HG03432 (cell line): ENCODE results near the gene LILRB1.
A peak's percentile ranks its signal among the peaks of the same experiment; 100 is the strongest.
"Not testable (repeated sequence)": the region's sequence is repeated elsewhere in the genome, so short reads cannot be mapped to it uniquely, and the experiment has no call there.

ENCODE experiments used
- ATAC-seq: cut with Tn5 transposase; IDR thresholded peaks from one replicate; pipeline ENCODE4 v1.9.1; 2021; ENCODE audit warnings: mild to moderate bottlenecking, moderate library complexity; ENCODE audit not compliant: unreplicated experiment

LILRB1 gene

DNA sequence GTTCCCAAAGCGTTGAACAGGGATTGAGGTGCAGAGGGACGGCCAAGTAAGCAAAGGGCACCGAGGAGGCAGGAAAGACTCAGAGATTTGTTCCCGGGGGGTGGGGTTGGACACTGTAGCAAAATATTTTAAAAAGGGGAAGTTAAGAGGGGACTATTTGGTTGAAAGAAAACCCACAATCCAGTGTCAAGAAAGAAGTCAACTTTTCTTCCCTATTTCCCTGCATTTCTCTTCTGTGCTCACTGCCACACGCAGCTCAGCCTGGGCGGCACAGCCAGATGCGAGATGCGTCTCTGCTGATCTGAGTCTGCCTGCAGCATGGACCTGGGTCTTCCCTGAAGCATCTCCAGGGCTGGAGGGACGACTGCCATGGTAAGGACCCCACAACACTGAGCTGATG, at the start of gene LILRB1:
Gene LILRB1 (plus strand): TSS at position 223 of the 400 bp plus-strand sequence. CDS start 590 bp downstream, outside the sequence.
- not testable (repeated sequence) for ATAC-seq

GRCh38 chr19:54586397-54586796, 43.9 kb upstream of the LILRB1 start:
- no peak for ATAC-seq

DNA sequence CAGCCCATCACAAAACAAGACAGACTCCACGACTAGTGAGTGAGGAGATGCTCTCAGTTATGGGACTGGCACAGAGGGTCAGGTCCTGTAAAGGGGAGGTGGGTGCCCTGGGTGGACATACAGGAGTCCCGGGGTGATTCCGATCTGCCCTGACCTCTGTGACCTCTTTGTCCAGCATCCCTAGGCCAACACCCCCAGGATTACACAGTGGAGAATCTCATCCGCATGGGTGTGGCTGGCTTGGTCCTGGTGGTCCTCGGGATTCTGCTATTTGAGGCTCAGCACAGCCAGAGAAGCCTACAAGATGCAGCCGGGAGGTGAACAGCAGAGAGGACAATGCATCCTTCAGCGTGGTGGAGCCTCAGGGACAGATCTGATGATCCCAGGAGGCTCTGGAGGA, 43.3 kb upstream of the LILRB1 start:
- no peak for ATAC-seq

DNA sequence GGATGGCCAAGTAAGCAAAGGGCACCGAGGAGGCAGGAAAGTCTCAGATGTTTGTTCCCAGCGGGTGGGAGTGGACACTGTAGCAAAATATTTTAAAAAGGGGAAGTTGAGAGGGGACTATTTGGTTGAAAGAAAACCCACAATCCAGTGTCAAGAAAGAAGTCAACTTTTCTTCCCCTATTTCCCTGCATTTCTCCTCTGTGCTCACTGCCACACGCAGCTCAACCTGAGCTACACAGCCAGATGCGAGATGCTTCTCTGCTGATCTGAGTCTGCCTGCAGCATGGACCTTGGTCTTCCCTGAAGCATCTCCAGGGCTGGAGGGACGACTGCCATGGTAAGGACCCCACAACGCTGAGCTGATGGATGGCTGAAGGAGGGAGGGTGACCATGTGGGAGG, 36.8 kb upstream of the LILRB1 start, which contains the start of gene LILRA1:
Gene LILRA1 (plus strand): TSS at position 188 of the 400 bp plus-strand sequence. CDS start 613 bp downstream, outside the sequence.
- not testable (repeated sequence) for ATAC-seq

- not testable (repeated sequence) for ATAC-seq
Observed at GRCh38 chr19:54593931-54594626, 36.2 kb upstream of the LILRB1 start.

GRCh38 chr19:54594737-54595136, 35.5 kb upstream of the LILRB1 start:
- no peak for ATAC-seq

GRCh38 chr19:54595680-54596436, 34.4 kb upstream of the LILRB1 start:
- not testable (repeated sequence) for ATAC-seq

- ATAC-seq: no peak
Observed at GRCh38 chr19:54600212-54600611, 30.1 kb upstream of the LILRB1 start.

DNA sequence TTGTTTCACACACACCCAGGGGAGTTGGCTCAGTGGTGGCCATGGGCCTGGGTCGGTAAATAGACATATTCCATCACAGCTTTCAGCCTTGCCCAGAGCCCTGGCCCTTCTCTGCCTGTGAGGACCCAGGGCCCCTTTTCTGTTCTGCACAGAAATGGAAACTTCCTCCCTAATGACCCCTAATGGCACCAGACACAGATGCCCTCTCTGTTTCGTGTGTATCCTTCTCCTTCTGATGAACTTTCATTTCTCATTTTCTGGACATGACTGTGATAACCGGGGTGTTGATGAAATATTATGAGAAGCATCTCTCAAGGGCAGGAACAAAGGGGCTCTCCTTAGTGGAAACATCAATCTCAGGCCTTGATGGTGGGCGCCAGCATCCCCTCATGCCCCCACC, 24.1 kb upstream of the LILRB1 start:
- no peak for ATAC-seq

DNA sequence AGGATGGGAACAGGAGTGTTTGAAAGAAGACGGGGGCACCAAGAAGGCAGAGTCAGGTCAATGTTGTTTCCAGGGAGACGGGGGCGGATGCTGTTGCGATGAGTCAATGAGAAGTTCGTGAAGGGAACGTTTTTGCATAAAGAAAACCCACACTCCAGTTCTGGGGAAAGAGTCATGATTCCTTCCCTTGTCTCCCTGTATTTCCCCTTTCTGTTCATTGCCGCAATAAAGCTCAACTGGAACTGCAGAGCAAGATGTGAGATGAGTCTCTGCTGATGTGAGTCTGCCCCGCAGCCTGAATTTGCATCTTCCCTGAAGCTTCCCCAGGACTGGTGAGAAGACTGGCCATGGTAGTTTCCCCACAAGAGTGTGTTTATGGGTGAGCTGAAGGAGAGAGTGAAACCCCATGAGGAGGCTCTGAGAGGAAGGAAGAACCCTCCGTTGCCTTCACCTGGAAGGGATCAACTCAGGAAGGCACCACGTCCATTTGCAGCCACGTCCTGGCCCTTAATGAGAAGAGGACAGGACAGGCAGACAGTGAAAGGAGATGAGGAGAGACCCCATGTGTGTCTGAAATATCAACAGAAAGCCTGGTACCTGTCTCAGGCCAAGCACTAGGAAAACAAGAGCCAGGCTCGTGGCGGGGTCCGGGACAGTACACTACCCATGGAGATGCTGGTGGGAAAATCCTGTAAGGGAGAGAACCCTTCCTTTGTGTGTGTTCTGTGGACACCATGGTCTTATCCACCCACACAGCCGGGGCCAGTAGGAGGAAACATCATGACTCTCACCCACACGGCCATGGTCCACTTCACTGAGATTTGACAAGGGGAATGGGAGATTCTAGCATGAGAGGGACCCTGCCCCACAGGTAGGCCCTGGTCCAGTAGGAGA, 23.1 kb upstream of the LILRB1 start:
- ATAC-seq: peak; percentile 60

DNA sequence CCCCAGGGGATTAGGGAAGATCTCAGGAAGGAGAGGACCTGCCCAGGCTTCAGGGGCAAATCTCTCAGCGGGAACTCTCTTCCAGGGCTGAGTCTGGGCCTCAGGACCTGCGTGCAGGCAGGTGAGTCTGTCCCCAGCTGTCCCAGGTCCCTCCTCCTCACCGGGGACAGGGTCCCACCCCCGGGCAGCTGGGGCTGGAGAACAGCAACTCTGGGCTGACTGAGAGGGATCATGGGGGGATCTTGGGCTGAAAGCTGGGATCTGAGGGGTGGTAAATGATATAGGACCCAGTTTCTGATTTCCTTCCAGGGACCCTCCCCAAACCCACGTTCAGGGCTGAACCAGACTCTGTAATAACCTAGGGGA, 22.5 kb upstream of the LILRB1 start:
- no peak for ATAC-seq

DNA sequence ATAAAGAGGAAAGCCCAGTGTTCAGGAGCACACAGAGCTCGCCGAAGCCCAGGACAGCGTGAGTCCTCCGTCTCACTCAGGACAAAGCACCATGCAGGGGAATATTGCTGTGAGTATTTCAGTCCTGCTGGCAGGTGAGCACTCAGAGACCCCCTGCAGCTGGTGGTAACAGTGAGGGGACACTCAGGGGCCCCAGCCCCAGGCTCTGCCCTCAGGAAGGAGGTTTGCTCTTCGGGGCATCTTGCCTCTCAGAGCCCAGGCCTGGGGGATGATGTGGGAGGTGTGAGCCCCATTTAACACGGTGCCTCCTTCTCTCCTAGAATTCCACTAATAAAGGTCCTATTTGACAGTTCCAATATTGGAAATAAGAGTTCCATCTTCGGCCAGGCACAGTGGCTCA, 22.1 kb upstream of the LILRB1 start:
- ATAC-seq: no peak

- ATAC-seq: no peak
Observed at GRCh38 chr19:54608792-54609191, 21.5 kb upstream of the LILRB1 start.

- ATAC-seq: no peak
Observed at GRCh38 chr19:54609356-54609791, 20.9 kb upstream of the LILRB1 start.

GRCh38 chr19:54612428-54612827, 17.9 kb upstream of the LILRB1 start:
- ATAC-seq: no peak

GRCh38 chr19:54614726-54615125, 15.6 kb upstream of the LILRB1 start:
- ATAC-seq: no peak

DNA sequence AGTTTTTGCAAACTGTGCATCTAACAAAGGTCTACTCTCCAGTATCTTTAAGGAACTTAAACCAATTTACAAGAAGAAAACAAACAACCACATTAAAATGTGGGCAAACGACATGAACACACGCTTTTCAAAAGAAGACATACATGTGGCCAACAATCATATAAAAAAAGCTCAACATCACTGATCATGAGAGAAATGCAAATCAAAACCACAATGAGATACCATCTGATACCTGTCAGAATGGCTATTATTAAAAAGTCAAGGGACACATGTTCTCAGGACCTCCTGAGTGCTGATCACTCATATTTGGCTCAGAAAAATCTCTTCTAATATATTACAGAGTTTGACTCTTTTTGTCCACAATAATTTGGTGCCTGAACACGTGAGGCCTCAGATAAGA, 14.2 kb upstream of the LILRB1 start:
- peak; percentile 38 for ATAC-seq

- ATAC-seq: peak; percentile 80
Observed at GRCh38 chr19:54616821-54617560, 13.3 kb upstream of the LILRB1 start.

DNA sequence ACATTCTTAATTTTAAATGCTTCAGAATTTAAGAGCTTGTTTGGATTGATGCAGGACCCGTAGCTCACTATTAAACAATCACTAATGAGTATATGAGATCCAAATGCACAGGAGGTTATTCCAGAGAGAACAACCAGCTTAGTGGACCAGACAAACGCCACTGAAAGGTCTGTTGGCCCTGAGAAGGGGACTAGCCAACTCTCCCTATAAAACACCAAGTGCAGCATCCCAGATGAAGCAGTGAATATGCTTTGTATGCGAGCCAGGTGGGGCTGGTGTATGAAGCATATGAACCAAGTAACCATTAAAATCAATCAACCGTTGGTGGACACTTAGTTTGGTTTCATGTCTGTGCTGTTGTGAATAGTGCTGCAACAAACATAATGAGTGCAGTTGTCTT, 9.8 kb upstream of the LILRB1 start:
- ATAC-seq: no peak

- ATAC-seq: no peak
Observed at GRCh38 chr19:54622431-54622830, 7.9 kb upstream of the LILRB1 start.
